RPMI8226 (cell line): Measurements from ENCODE around the gene METTL8.

Experiments
- DNase-seq: peaks from one replicate; pipeline ENCODE4 v3.0.0-alpha.2; 2015

METTL8 gene

DNA sequence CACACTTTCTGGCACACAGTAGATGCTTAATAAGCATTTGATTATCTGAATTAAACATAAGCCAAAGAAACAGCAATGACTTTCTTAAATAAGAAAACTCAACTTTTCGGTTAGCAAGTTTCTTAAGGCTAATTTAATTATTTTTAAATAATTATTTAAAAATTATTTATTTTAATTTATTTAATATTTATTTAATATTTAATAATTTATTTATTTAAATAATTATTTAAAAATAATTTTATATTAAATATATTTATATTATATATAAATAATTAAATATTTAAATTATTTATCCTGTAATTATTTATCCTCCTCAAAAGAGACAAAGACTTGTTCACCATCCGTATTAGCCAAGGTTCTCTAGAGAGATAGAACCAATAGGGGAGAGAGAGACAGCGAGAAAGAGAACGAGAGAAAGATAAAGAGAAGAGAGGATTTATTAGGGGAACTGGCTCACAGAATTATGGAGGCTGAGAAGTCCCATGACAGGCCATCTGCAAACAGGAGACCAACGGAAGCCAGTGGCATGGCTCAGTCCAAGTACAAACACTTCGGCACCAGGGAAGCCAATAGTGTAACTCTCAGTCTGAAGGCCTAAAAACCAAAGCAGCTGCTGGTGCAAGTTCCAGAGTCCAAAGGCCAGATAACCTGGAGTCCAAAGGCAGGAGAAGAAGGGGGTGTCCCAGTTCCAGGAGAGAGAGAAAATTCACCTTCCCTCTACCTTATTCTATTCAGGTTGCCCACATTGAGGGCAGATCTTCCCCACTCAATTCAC is 125.3 kb downstream of the METTL8 start:
- DNase-seq: no peak

DNA sequence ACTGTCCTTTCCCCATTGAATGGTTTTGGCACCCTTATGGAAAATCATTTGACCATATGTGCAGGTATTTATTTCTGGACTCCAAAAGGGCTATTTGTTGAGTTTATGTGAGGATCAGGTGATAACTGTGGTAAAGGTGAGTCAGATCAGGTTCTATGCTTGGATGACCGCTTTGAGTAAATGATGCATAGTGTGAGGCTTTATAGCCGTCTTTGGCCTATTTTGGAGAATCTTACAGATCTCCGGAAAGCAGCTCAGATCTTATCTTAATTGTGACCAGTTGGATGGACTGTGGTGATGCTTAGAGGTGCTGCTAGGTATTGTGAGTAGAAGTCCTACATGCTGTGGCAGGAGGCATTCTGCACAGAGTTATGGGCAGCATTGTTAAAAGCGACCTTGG is 126.2 kb downstream of the METTL8 start:
- DNase-seq: no peak

DNA sequence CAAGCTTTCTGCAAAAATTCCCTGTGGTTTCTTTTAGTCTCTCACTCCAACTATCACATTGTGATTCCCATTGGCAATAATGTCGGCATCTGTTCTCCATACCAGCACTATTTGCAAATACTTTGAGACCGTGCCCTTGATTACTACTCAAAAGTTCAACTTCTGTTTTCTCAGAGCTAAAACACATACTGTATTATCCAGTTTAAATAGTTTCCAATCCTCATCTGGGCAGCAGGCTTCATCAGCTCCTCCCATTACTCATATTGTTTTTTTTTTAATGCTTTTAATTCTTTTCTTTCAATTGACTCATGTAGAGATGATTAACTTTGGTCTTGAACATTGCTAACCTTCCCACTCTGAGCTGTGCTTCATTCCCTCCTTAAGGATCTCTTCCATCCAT is 135.8 kb downstream of the METTL8 start:
- DNase-seq: no peak

DNA sequence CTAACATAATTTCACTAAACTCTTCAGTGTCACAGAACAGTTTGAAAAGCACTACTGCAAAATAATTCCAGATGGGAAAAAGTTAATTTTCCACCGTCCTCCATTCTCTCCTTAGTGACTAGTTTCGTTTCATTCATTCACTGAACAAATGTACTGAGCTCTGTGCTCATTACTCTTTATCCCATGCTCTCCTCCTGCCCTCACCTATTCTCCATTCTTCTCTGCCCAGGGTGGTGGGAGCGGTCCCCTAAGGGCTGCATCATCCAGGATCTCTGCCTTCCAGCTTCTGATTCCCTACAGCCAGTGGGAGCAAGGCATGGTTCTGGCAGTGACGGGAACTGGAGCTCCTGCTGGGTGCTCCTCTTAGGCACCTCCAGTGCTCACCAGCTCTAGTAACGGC is 139.2 kb downstream of the METTL8 start:
- DNase-seq: no peak

DNA sequence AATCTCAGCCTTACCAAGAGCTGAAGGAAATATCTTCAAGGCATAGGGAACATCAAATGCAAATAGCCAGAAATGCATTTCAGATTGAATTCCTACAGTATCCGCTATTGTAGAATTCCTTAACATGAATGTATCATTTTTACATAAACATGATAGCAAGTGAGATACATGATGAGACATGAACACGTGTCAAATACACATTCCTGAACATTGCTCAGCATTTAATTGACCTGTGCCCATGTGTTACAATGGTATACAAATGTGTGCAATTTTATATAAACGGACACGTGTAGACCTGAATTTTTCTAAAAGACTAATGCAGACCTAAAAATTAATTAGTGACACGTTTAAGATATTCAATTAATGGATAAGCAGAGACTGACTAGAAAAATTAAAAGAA is 140.1 kb downstream of the METTL8 start:
- no peak for DNase-seq

DNA sequence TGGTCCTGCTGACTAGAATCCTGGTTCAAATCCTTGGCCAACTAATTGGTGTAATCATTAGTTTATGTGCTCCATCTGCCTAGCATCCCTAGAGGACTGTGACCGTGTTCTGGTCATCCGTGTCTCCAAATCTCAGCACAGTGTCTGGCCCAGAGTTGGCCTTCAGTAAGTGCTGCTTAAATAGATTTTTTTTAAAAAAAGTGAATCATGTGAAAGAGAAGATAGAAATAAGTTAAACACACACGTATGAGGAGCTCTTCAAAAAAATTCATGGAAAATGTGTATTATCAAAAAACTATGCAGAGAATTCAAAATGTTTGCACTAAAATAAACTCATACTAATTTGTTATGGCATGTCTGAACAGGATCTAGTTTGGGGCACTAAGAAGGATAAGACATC is 143.8 kb downstream of the METTL8 start:
- DNase-seq: no peak

DNA sequence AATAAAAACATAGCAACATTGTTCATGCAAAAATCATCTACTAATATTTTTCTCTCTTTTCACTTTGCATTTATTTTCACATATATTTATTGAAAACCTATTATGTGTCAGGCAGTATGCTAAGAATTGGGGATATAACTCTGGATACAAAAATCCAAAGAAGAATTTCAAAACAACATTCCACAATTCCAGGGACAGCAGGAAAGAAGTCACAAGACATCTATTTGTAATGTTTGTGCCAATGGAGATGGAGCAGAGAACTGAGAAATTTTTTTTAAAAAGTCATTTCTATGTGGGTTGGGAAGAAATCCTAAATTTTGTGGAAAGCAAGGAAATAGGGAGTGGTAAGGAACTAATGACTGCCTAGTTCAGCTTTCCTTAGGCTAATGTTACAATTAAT is 144.5 kb downstream of the METTL8 start:
- DNase-seq: no peak

DNA sequence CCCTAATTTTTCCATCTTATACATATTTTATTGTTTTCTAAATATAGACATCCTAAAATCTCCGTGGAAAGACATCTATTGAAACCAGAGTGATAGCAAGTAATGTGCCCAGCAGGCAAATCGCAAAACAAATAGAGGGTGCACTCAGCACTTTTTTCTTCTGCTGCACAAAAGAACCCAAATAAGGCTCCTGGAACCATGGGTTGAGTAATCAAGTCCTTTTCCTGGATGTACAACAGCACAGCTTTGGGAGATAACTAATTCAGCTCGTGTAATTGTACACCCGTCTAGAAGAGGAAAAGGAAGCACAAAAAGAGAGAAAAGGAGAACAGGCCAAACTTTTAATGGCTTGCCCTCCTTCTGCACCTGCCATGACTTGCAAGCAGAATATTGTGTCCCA is 146.2 kb downstream of the METTL8 start:
- DNase-seq: no peak

DNA sequence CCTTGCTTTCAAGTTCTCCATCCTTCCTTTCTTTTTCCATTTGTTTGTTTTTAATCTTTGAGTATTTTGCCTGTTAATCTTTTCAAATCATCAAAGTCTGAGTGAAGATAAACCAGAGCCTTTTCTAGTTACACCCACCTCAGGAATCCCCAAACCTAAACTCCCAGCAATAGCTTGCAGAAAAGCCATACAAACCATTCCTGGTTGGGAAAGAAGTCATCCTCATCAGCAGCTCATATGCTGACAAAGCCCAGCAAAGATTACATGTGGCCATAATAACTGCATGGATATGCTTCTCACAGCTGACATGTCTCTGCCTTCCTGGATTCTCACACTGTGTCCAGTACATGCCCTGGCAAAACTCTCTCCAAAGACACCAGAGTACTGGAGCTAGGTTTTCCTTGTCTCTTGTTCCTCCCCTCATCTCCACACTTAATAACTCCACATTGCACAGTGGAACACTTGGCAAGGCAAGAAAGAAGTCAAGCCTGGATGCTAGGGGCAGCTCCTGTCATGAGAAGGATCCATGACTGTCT is 146.7 kb downstream of the METTL8 start:
- no peak for DNase-seq

DNA sequence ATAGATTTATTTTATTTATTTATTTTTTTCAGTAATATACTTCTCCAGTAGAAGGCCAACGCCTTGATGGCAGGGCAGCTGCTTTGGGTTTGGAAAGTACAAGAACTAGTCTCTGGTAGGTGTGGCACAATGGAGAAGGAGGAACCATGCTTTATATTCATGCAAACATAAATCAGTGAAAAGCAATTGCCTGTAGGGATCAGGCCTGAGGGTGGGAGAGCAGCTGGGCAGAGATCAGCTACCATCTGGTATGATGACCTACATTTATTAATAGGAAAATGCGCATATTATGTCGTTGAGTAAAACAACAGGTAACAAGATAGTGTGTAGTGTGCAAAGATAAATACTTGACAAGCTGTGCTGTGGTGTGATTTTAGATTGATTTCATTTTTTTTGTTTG is 152.7 kb downstream of the METTL8 start:
- no peak for DNase-seq

DNA sequence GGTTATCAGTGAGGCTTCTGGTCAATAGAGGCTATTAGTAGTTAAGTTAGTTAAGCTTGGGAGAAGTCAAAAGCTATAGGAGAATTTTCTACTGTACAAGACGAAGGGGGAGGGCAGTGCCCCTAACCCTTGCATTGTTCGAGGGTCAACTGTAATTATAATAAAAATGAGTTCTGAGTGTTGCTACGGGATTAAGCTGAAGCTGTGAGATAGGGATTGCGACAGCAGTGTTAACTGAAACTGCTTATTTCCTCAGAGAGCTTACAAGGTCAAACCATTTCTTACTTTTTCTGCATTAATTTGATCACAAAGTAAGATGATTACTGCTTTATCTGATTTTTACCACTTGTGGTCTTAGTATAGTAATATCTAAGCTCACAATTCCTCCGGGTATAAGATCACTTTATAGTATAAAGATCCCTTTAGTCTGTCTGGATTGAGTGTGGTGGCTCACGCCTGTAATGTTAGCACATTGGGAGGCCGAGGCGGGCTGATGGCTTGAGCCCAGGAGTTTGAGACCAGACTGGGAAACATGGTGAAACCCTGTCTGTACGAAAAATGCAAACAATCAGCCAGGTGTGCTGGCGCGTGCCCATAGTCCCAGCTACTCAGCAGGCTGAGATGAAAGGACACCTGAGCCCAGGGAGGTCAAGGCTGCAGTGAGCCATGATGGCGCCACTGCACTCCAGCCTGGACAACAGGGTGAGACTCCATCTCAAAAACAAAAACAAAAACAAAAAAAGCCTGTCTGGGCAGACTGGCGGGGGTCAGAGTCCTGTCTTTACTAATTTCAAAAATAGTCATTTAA is 153.6 kb downstream of the METTL8 start:
- no peak for DNase-seq

DNA sequence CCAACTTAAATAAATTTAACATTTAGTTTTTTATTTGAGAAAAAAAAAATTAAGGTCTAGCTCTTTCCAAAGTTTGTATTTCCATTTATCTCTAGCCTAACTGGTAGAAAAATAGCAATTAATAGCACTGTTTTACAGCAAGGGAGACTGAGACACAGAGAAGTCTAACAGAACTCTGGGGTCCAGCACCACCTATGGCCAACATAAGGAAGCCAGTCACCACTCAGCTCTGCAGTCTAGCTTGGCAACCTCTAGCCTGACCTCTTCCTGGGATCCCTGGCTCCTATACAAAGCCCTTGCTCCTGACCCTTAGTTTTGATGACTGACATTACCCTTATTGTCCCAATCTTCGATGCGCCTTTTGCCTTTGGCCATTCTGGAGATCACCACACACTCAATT is 159.0 kb downstream of the METTL8 start:
- DNase-seq: no peak

DNA sequence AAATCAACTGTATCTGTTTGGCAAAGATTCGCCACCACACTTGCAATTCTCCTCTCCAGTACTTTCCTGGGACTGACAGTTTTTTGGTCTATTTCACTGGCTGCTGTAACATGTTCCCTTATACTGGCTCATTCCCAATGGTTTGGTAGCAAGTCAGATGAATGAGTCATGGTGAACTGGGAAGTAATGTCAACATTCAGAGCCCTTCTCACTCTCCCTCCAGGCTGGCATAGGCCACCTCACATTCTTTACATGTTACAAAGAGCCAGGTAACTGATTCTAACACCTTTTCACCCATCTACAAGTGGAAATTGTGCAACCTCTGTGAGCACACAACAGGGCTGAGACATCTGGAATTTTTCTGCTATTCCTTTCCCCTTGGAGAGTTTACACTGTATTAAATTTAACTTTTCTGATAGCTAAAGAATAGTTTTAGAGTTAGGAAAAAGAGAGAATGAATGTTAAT is 161.8 kb downstream of the METTL8 start:
- no peak for DNase-seq

DNA sequence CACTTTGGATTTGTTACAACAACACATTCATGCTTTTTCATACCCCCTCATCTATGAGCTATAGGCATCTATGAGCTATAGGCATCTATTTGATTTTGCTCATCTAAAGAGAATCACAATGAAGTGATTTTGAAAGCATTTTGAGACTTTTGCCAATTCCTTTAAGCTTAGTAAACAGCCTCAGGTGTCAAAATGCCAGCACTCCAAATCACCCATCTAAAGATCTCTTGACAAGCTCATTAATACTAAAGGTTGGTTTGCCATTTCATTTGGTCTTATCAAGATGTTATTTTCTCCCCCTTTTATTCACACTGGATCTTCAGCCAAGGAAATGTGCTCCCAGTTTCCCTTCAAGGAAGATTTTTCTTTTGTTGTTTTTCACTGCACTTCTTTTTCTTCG is 162.4 kb downstream of the METTL8 start:
- no peak for DNase-seq

DNA sequence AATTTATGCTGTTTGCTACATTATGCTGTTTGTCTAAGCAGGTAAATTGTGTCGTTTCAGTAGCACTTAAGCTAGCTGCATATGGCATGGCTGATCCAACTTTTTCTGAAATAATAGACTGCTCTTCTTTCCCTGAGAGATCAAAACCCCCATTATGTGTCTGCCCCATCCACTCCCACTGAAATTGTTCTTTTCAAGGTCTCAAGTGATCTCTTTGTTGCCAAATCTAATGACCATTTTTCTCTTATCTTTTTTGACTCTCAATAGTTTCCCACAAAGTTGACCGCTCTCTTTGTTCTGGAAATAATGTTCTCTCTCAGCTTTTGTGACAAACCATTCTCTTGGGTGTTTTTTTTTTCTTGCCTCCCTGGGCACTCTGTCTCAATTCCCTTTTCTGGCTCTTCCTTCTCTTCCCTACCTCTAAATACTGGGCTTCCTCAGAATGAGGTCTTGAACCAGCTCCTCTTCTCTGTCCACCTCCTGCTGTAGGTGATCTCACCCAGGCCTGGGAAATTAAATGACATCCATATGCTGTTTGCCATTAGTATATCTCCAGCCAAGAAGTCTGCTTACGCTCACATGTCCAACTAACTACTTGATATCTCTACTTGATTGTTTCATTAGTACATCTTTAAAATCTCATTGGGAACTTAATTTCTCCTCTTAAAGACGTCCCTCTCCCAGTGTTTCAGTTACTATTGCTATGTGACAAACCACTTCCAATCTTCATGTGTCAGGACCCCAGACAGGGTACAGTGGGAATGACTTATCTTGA is 165.7 kb downstream of the METTL8 start:
- DNase-seq: no peak
